Activated CD8-positive, alpha-beta T cell treated with anti-CD3 and anti-CD28 coated beads for 36 hours (primary cell): Measurements from ENCODE around the gene ZMIZ1. TPM values are rescaled to one million over a fixed set of nuclear protein-coding genes. Genes with fewer than 3 reads are reported as not detected.

Source experiments
- ATAC-seq: fragments of 200-7000 bp; cut with Tn5 transposase; one replicate; pipeline ENCODE4 v1.10.0; 2021; ENCODE audit warnings: mild to moderate bottlenecking, moderate library complexity
- CTCF ChIA-PET: fragments of 350-600 bp; sonication (Branson Sonifier 250); formaldehyde crosslinking; loops from one replicate; lab custom pipeline; 2021; ENCODE audit warnings: antibody characterized with exemption; lab: Charles Lee
- POLR2A ChIA-PET: fragments of 350-600 bp; sonication (Branson Sonifier 250); formaldehyde crosslinking; loops from one replicate; lab custom pipeline; 2021; ENCODE audit warnings: antibody characterized with exemption; lab: Charles Lee
- DNase-seq: peaks from one replicate; pipeline ENCODE4 v3.0.0-alpha.2; 2020
- H3K27ac Mint-ChIP-seq: one replicate; pipeline ENCODE4 v1.8.0; 2021; ENCODE audit warnings: mild to moderate bottlenecking, mixed read lengths
- H3K27me3 Mint-ChIP-seq: one replicate; pipeline ENCODE4 v1.8.0; 2021; ENCODE audit warnings: mixed read lengths
- H3K36me3 Mint-ChIP-seq: one replicate; pipeline ENCODE4 v1.8.0; 2021; ENCODE audit warnings: low read depth, mixed read lengths
- H3K4me1 Mint-ChIP-seq: one replicate; pipeline ENCODE4 v1.8.0; 2021; ENCODE audit warnings: low read depth, mixed read lengths
- H3K4me3 Mint-ChIP-seq: one replicate; pipeline ENCODE4 v1.8.0; 2021; ENCODE audit warnings: mild to moderate bottlenecking, moderate library complexity, mixed read lengths
- H3K9me3 Mint-ChIP-seq: one replicate; pipeline ENCODE4 v1.8.0; 2021; ENCODE audit warnings: mixed read lengths
- CTCF ChIP-seq: fragments of 200-600 bp; IDR thresholded peaks from one replicate; pipeline ENCODE4 v1.8.0; 2022; ENCODE audit warnings: antibody characterized with exemption, mild to moderate bottlenecking
- intact Hi-C: fragments of 100-400 bp; cut with micrococcal nuclease; formaldehyde crosslinking; loops from one replicate; pipeline ENCODE4 v1.10.0; 2022
- total RNA-seq, 2 experiments: library from RNA; stranded (reverse); gene quantifications; one replicate each; pipeline ENCODE4 v1.2.3, GENCODE V29; 2021

The ZMIZ1 gene
- total RNA-seq, 2 experiments from 2014 or later: 46.5 to 52.2 TPM

GRCh38 chr10:79038841-79039201, 29.9 kb upstream of the ZMIZ1 start:
- H3K4me1 Mint-ChIP-seq: peaks cover 6% of the 10 kb centered on the region
- DNase-seq: no peak
- H3K4me3 Mint-ChIP-seq: no peak overlapping the region
- TF ChIP-seq CTCF: no peak
- ATAC-seq: no peak
- H3K27ac Mint-ChIP-seq: no peak overlapping the region
- CTCF ChIA-PET: interaction anchor here (1.0 kb wide), 2 partner anchors 9 to 64 kb away, joined by 3 read pairs; no protein-coding TSS in a partner anchor
- H3K27me3 Mint-ChIP-seq: no peaks in the 10 kb centered on the region
- no peaks in the 10 kb centered on the region for H3K9me3 Mint-ChIP-seq
- POLR2A ChIA-PET: interaction anchor here (1.1 kb wide), 1 partner anchor 62 kb away, joined by 3 read pairs; no protein-coding TSS in a partner anchor
- no peaks in the 10 kb centered on the region for H3K36me3 Mint-ChIP-seq
- intact Hi-C loops: no loop called here

GRCh38 chr10:79042639-79043411, 25.9 kb upstream of the ZMIZ1 start:
- H3K27me3 Mint-ChIP-seq: no peaks in the 10 kb centered on the region
- no peak overlapping the region for H3K4me3 Mint-ChIP-seq
- ATAC-seq (no peak), DNase-seq (no peak)
- intact Hi-C loops: no loop called here
- no peaks in the 10 kb centered on the region for H3K9me3 Mint-ChIP-seq
- H3K36me3 Mint-ChIP-seq: no peaks in the 10 kb centered on the region
- H3K4me1 Mint-ChIP-seq: peaks cover 16% of the 10 kb centered on the region
- no peak overlapping the region for H3K27ac Mint-ChIP-seq
- ChIA-PET CTCF (no interaction called here), POLR2A (interaction anchor here (0.8 to 1.5 kb wide), 3 partner anchors 12 to 20 kb away, joined by 3 read pairs; no protein-coding TSS in a partner anchor)
- TF ChIP-seq CTCF: no peak

GRCh38 chr10:79044036-79044632, 24.6 kb upstream of the ZMIZ1 start:
- no peaks in the 10 kb centered on the region for H3K36me3 Mint-ChIP-seq
- CTCF ChIA-PET: no interaction called here
- peaks cover 27% of the 10 kb centered on the region for H3K4me1 Mint-ChIP-seq
- no peaks in the 10 kb centered on the region for H3K9me3 Mint-ChIP-seq
- DNase-seq: no peak
- intact Hi-C loops: no loop called here
- H3K27me3 Mint-ChIP-seq: no peaks in the 10 kb centered on the region
- H3K27ac Mint-ChIP-seq: no peak overlapping the region
- POLR2A ChIA-PET: no interaction called here
- no peak overlapping the region for H3K4me3 Mint-ChIP-seq
- TF ChIP-seq CTCF: no peak
- ATAC-seq: no peak

GRCh38 chr10:79044846-79045245, 23.9 kb upstream of the ZMIZ1 start:
- ChIA-PET CTCF (no interaction called here), POLR2A (interaction anchor here (0.7 kb wide), 1 partner anchor 195 kb away, joined by 4 read pairs; no protein-coding TSS in a partner anchor)
- no peak for DNase-seq

More at GRCh38 chr10:79044846-79045245, 23.9 kb upstream of the ZMIZ1 start:
- Mint-ChIP-seq H3K27ac (no peak overlapping the region), H3K4me3 (no peak overlapping the region), H3K4me1 (peaks cover 32% of the 10 kb centered on the region), H3K36me3 (no peaks in the 10 kb centered on the region), H3K9me3 (no peaks in the 10 kb centered on the region), H3K27me3 (no peaks in the 10 kb centered on the region)
- intact Hi-C loops: no loop called here
- ATAC-seq: no peak
- no peak for TF ChIP-seq CTCF
